C1 segment of cervical spinal cord (tissue), 14 donors: ENCODE data around the gene MED26.
"Not testable (repeated sequence)": the region's sequence is repeated elsewhere in the genome, so short reads cannot be mapped to it uniquely, and the experiment has no call there.

Experiments used
- DNase-seq, 14 donors: peaks; one replicate each; lab custom pipeline; 2025; lab: John Stamatoyannopoulos, UW

MED26 gene

DNA sequence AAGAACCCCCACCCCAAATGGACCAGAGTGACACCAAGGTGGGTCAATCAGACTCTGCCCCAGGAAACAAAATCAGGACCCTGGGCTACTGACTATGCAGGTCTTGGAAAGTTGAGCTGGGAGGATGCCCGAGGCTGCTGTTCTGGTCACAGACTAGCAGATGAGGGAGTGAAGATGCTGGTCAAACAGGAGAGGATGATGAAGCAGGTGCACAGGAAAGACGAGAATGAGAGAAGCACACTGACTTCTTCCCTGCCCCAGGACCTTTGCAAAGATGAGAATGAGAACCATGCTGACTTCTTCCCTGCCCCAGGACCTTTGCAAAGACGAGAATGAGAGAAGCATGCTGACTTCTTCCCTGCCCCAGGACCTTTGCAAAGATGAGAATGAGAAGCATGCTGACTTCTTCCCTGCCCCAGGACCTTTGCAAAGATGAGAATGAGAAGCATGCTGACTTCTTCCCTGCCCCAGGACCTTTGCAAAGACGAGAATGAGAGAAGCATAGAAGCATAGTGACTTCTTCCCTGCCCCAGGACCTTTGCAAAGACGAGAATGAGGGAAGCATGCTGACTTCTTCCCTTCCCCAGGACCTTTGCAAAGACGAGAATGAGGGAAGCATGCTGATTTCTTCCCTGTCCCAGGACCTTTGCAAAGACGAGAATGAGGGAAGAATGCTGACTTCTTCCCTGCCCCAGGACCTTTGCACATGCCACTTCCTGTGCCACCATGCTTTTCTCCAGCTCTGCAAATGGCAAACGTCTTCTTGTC lies 23.6 kb upstream of the MED26 start:
- DNase-seq, result not testable (repeated sequence)

DNA sequence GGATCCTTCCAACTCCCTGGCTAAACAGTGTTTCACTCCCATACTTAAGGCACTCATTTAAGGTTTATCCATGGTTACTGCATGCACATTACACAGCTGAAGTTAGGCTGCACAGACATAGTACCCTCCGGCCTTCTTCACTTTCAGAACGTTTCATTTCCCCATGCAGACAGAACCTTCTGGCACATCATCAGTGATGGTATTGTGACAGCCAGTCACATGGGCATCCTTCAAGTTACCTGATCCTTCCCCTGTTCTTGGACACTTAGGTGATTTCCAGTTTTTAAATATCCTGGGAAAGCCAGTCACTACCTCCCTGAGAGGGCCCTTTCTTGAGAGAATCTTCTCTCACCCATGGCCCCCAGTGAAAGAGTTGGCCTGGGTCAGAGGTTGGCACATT lies 22.8 kb upstream of the MED26 start:
- DNase-seq, result no peak

DNA sequence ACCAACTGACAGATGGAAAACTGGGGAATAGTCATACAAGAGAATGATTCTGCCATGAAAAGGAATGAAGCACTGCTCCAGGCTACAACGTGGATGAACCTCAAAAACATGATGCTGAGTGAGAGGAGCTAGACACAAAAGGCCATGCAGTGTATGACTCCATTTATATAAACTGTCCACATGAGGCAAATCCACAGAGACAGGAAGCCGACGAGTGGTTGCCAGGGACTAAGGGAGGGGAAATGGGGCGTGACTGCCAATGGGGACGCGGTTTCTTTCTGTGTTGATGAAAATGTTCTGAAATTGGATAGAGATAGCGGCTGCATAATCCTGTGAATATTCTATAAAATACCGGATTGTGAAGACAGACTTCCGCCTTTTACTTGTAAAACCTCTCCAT lies 21.7 kb upstream of the MED26 start:
- DNase-seq, result no peak

DNA sequence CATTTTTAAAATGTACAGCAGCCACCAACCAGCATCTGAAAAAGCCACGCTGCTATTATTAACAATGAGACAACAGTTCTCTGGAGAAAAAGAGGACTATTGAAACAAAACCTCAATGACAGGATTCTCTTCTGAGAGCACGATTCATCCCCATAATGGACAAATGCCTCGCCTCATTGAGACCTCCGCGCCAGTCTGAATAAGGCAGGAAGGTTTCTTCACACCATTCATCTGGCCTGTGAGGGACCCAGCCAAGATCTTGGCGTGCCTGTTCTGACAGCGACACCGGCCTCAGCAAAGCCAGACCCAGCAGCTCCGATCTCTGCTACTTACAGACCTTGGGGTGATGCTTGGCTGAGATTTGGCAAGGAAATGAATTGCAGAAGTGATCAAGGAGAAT lies 17.1 kb upstream of the MED26 start:
- peak in 12 of 14 donors; percentile 1 to 64 (median 42) for DNase-seq

DNA sequence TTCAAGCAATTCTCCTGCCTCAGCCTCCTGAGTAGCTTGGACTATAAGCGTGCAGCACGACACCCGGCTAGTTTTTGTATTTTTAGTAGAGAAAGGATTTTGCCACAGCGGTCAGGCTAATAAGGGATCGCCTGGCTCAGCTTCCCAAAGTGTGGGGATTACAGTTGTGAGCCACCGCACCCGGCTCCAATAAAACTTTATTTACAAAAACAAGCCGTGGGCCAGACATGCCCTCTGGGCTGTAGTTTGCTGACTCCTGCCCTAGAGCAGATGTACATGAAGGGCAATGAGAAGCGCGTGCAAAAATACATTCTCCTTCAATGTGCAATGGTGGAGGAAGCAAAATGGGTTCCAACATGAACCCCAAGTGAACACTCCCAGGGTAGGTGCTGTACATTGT lies 13.7 kb upstream of the MED26 start:
- DNase-seq, result no peak

DNA sequence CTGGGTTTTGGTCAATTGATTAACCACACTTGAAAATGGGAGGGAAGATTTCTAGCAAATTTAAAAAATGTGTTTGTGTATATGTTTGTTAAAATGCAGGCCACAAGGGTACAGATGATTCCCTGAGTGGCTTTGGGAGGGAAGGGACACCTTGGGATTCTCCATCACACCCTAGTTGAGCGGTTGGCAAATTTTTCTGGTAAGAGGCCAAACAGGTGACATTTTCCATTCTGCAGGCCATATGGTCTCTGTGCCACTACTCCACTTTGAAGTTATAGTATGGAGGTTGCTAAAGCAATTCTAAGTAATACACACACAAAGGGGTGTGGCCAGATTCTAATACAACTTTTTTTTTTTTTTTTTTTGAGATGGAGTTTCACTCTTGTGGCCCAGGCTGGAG lies 12.9 kb upstream of the MED26 start:
- DNase-seq, result peak in 1 of 14 donors; percentile 81

DNA sequence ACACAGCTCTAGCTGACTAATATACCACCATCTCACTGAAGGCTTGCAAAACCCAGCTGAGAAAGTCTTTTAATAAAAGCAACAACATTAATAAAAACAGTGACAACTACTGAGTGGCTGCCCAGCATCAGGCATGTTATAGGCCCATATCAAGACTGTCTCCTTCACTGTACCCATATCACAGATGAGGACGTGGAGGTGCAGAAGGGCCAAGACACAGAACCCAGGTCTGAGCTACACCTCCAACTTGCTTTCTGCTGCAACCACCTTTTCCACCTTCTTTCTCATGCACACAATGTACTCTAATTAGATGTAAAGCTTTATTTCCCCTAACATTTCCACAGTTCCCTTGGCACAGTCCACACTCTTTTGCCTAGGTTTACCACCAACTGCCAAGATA lies 10.7 kb upstream of the MED26 start:
- DNase-seq, result no peak

DNA sequence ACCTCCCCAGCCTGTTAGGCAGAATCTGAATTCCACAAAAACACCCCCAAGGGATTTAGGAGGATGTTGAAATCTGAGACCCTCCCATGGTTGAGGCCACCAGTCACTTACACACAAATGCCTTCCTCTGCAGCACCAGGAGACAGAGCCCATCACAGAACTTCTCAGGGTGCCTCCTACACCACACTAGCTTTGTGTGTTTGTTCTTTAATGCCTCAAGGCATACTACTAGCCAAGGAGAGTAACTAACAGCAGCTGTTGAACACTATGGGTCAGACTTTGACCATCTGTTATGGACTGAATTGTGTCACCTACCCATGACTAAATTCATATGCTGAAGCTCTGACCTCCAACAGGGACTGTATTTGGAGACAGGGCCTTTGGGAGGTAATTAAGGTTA lies 9.5 kb upstream of the MED26 start:
- no peak for DNase-seq

DNA sequence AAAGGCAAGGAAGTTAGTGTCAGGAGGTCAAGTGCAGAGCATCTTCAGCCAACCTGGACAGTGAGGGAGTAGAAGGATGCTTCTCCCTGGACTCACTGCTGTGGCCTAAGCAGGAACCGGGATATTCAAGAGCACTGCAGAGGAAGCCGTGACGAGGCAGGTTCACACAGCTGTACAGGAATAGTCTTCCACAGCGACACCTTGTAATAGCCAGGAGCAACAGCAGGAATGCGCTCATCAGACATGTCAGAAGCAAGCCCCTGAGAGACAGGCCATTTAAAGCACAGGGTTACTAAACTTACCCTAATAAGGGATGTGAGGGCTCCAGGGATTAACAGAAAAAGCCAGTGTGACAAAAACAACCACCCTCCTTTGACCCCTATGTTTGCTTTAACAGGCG lies 3.5 kb upstream of the MED26 start:
- no peak for DNase-seq

DNA sequence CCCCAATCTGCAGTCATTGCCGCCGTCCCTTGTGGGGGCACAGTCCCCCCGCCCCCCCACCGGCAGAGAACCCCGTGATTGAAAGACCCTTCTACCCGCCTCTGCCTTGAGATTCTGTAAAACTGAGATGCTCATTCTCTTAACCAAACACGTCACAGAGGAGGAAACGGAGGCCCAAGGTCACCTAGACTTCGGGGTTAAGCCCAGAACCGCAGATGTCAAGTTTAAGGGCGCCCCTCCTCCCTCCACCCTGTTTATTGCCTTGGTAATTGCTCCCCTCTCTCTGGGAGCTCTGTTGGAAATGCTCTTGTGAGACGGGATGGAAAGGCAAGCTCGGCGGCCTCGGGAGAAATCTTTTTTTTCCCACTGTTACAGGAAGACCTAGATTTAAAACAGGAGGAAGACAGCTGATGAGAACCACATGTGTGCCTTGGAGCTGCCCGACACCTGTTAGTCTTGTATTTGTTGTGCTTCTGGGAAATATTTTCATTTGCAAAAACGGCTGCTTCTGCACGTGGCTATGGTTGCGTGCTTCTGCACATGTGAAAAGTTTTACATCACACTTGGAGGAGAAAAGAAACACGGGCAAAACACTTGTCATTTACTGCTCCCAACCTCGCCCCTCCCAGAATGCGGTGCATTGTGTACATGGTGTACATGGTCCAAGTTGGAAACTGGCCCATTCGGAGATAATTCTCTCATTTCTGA lies 1.1 kb upstream of the MED26 start:
- peak in 1 of 14 donors; percentile 7 for DNase-seq

DNA sequence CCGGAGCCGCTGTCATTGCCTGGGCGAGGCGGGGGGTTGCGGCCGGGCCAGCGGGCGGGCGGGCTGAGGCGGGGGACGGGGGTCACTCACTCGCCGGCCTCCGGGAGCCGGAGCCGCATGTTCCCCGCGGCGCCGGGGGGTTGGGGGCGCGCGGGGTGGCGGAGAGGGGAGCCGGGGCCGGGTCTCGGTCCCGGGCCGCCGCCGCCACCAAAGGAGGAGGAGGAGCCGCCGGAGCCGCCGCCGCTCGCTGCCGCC lies 149 bp downstream of the MED26 start:
- no peak for DNase-seq

DNA sequence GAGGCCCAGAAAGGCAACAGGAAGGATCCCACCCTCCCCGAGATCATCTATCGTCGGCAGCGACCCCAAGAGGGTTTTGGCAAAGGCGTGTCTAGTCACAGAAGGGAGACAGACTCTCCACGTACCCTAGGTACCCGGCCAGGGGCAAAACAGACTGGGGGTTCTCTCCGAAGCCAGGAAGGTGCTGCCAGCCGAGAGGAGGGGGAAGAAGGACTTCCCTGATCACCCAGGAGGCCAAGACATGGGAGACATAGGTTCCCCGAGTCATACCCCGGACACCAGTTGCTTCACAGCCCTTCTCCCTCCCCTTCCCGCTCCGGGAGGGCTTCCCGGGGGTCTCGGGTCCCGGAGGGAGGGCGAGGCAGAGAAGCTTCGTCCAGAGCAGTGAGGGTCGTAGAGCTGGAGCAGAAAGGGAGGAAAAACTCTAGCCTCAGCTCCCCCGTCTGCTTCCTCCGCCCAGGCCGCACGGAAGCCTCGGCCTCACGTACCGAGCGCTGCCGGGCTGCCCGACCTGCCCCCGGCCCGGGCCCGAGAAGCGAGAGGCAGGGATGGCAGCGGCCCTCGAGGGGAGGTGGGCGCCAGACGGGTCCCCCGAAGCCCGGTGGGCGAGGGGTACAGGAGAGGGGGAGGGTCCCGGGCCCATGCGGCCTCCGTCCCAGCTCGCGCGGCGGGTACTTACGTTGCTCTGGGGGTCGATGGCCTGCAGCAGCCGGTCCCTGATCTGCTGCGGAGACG lies 644 bp downstream of the MED26 start:
- no peak for DNase-seq

DNA sequence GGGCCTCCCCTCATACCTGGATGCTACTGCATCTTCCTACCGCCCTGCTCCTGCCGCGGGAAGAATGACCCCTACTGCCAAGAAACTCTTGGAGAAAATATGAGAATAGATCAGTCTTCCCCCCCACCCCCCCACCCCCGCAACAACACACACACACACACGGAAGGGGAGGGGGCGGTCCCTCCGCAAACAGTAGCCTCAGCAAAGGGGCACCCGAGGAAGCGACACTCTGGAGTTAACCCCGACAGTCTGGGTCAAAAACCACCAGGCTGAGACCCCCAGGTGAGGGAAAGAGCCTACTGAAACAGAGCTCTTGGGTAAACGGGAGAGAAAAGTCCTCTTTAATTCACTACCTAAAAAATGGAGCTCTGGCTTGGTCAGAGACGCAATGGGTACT lies 1.2 kb downstream of the MED26 start:
- DNase-seq, result no peak

DNA sequence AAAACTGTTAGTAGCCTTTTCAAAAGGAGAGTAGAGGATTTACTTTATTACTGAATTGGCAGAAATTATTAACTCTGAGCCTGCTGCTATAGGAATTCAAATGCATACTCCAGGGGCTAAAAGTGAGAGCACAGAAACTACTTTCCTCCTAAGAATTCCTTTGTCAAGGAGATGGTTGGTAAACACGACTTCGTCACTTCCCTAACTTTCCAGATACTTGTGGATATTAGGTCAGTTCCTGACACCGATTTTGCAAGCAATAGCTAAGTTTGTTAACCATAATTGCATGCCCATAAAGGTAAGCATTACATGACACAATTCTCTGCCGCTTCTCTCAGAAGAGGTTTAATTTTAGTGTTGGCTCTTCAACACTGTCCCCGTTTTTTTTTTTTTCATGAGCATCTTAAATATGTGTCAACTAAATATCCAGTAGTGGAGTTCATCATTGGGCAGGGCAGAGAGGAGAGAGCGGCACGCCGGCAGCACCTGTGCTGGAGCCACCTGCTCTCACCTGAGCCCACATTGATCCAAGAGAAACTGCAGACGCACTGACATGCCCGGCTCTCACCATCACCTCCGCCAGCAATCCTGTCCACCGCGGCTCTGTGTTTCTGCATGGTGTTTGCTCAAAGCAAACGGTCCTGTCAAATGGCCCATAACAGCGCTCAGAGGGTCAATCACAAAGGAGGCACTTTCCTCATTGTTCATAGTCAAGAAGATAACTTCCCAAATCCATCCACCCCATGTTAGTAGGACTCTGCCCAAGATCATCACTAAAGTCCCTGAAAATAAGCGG lies 2.6 kb downstream of the MED26 start:
- DNase-seq, result no peak

DNA sequence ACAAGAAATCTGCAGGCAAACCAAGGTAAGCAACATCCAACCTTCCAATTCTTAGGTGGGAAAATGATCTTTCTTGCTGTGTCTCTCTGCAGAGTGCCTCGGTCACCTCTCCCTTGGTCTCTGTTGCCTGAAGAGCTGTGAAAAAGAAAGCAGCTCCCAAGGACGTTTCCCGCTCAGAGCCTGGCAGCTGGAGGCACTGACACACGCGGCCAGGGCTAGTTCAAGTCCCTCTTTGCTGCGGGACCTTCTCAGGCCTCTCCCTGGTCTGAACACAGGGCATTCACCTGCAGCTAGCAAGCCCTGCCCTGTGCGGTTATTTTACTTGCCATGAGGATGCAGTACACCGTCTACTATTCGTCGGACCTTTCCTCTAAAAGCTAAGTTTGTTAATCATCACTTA lies 3.8 kb downstream of the MED26 start:
- DNase-seq, result no peak

DNA sequence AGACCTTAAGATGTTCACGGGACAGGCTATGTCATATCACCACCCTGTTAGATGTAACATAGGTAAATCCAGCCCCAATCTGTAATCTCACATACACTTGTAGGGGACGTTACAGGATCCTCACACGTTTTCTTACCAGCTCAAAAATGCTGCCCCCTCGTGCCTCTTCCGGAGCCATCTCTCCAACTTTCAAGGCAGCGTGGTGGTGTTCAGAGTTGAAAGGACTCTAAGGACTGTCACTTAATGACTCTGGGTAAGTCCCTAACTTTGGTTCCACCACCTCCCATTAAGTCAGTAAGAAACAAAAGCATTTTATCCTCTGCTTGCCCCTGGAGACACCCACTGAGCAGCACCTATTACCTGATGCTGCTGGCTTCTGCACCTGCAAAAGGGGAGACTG lies 4.4 kb downstream of the MED26 start:
- no peak for DNase-seq

DNA sequence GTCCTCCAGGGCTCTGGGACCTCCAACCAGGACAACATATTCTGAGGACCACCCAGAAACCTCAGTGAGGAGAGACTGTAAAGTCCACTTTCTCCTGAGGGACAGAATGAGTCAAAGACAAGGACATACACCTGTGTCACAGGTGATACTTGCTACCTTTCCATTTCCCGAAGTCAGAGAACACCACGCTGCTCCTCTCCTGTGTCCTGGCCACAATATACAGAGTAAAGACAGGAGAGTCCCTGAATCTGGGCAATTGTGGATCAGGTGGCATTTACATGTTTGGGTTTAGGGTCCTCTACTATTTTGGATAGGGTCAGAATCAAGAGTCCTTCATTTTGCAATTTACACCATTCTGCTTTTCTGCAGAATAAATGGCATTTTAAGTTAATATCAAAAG lies 4.9 kb downstream of the MED26 start:
- DNase-seq, result no peak

DNA sequence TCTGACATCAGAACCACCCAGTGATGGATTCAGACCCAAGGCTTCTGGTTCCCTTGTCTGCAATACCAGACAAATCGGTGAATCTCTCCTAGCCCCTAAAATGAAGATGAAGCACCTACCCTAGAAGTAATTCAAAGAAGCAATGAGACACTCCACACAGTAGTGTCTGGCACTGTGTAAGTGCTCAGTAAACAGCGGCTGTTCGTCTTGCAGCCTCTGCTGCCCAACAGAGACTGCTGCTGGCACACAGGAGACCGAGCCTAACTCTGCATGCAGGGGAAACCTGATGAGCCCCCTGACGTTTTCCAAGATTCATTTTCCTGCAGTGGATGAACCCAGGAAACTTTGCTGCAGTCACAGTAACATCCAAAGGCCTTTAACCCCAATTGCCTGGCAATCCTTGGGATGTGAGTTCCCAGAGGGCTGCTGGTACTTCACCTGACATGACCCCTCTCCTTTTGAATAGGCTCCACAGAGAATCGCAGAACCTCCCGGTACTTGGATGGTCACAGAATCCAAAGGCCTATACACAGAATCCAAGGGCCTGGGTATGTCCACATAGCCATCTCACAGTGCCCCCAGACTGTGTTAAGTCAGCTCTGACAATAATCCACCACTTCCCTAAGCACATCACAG lies 6.7 kb downstream of the MED26 start:
- no peak for DNase-seq

DNA sequence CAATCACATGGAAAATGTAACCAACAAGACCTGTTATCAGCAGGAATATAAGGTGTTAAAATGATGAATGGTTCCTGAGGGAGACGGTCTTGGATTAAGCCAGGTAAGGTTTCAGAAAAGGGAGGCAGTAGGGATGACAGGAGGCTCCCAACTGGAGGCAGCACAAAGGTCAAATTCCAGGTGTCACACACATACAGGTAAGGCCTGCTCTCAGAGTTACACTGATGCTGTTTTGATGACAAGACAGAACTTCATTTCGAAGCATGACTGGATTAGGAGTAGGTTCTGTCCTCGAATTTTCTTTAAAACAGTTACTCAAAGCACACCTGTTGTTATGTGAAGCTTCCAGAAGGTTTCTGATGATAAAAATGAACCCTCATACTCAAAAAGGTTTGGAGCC lies 7.4 kb downstream of the MED26 start:
- DNase-seq, result no peak

DNA sequence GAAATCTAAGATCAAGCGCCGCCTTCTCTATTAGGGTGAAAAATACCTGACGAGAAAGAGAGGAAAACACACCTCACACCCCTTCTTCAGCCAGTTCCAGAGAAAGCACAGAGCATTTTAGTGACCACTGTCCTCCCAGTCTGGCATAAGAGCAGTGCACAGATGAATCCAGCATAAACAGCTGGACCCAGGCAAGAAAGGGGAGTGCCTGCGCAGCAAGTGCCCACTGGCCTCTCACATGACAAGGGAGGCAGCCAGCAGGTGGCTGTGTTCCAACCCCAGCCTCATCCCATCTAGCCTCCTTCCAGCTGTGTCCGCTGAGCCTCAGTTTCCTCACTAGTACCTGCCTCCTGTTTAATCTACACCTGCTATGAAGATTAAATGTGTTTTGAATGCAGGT lies 8.0 kb downstream of the MED26 start:
- DNase-seq, result no peak

DNA sequence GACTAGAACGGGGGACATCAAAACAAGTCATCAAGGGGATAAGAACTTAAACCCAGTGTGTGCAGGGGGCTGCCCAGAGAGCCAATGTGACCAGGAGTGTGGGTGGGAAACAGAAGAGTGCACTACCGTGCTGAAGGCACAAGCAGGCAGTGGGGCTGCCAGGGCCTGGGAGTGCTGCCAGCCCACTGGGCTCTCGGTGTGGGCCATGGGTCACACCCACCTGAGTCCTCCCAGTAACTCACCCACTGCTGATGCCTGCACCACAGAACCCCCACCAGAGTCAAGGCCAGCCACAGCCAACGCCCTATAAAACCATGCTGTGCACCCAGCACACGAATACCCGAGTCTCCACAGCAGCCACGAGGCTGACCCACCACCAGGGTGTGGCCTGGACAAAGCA lies 8.5 kb downstream of the MED26 start:
- DNase-seq, result no peak

DNA sequence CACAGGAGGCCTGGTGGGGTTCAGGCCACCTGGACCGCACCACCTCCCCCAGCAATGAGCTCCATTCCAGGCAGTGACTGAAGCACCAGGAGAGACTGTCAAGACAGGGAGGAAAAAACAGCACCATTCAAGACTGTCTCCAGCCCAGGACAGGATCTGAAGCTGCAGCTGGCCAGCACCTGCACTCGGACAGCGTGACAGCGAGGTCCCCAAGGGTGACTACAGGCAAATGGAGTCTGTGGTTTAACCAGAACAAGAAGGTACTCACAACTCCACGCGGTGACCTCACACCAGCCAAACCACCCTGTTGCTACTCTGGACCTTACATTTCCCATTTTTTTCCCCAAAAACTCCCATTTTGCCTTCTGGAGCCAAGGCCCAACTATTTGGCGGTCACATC lies 9.8 kb downstream of the MED26 start:
- no peak for DNase-seq
